Measurements from ENCODE around the gene ALDH2. TPM values are rescaled to one million over a fixed set of nuclear protein-coding genes. Genes with fewer than 3 reads are reported as not detected.
"Not testable (repeated sequence)": the region's sequence is repeated elsewhere in the genome, so short reads cannot be mapped to it uniquely, and the experiment has no call there.

ALDH2 gene
- polyA plus RNA-seq, 1 donor = 25.8 TPM

- no peak for DNase-seq (ENCODE audit: low read depth)
Observed at GRCh38 chr12:111759271-111759670, 7.5 kb upstream of the ALDH2 start.

- DNase-seq (ENCODE audit: low read depth) = no peak
Observed at GRCh38 chr12:111759991-111760390, 6.7 kb upstream of the ALDH2 start.

- no peak for DNase-seq (ENCODE audit: low read depth)
Observed at GRCh38 chr12:111761099-111761498, 5.6 kb upstream of the ALDH2 start.

- no peak for DNase-seq (ENCODE audit: low read depth)
Observed at GRCh38 chr12:111761706-111762105, 5.0 kb upstream of the ALDH2 start.

- DNase-seq (ENCODE audit: low read depth) = not testable (repeated sequence)
Observed at GRCh38 chr12:111763552-111763951, 3.2 kb upstream of the ALDH2 start.

- DNase-seq (ENCODE audit: low read depth) = no peak
Observed at GRCh38 chr12:111764120-111764821, 2.5 kb upstream of the ALDH2 start.

GRCh38 chr12:111767362-111768158 is 827 bp downstream of the ALDH2 start:
- DNase-seq (ENCODE audit: low read depth) = no peak

- no peak for DNase-seq (ENCODE audit: low read depth)
Observed at GRCh38 chr12:111768159-111768895, 1.6 kb downstream of the ALDH2 start.

GRCh38 chr12:111769599-111769998 is 2.9 kb downstream of the ALDH2 start:
- no peak for DNase-seq (ENCODE audit: low read depth)

GRCh38 chr12:111773801-111774551 is 7.2 kb downstream of the ALDH2 start:
- peak; percentile 26 for DNase-seq (ENCODE audit: low read depth)

GRCh38 chr12:111775205-111776193 is 8.8 kb downstream of the ALDH2 start:
- DNase-seq (ENCODE audit: low read depth) = peak; percentile 92

GRCh38 chr12:111776836-111777344 is 10.2 kb downstream of the ALDH2 start:
- no peak for DNase-seq (ENCODE audit: low read depth)

- no peak for DNase-seq (ENCODE audit: low read depth)
Observed at GRCh38 chr12:111777345-111778045, 10.8 kb downstream of the ALDH2 start.

GRCh38 chr12:111780166-111780565 is 13.4 kb downstream of the ALDH2 start:
- DNase-seq (ENCODE audit: low read depth) = no peak

- DNase-seq (ENCODE audit: low read depth) = no peak
Observed at GRCh38 chr12:111780615-111781014, 13.9 kb downstream of the ALDH2 start.

- DNase-seq (ENCODE audit: low read depth) = no peak
Observed at GRCh38 chr12:111781085-111781658, 14.4 kb downstream of the ALDH2 start.

GRCh38 chr12:111783046-111783445 is 16.3 kb downstream of the ALDH2 start:
- no peak for DNase-seq (ENCODE audit: low read depth)

- no peak for DNase-seq (ENCODE audit: low read depth)
Observed at GRCh38 chr12:111784953-111785352, 18.2 kb downstream of the ALDH2 start.

GRCh38 chr12:111785651-111786050 is 18.9 kb downstream of the ALDH2 start:
- DNase-seq (ENCODE audit: low read depth) = no peak
